Mucosa of rectum (tissue), 2 donors: ENCODE results near the gene ABCA5.

Experiments
- H3K27ac ChIP-seq, 2 donors: one replicate each; pipeline ENCODE4 v1.7.0; 2013; ENCODE audit warnings: inconsistent platforms in 2 of 2, low read depth in 2 of 2, low read length in 2 of 2
- H3K27me3 ChIP-seq, 2 donors: one replicate each; pipeline ENCODE4 v1.7.0; 2013; ENCODE audit warnings: low read length in 2 of 2; ENCODE audit not compliant: control insufficient read depth in 2 of 2, insufficient read depth in 2 of 2
- H3K36me3 ChIP-seq, 2 donors: one replicate each; pipeline ENCODE4 v1.7.0; 2013; ENCODE audit warnings: low read length in 2 of 2; ENCODE audit not compliant: control insufficient read depth in 2 of 2, insufficient read depth in 2 of 2
- H3K4me1 ChIP-seq, 2 donors: one replicate each; pipeline ENCODE4 v1.7.0; 2013; ENCODE audit warnings: low read length in 2 of 2, mild to moderate bottlenecking in 1 of 2; ENCODE audit not compliant: control insufficient read depth in 2 of 2, insufficient read depth in 2 of 2
- H3K4me3 ChIP-seq, 2 donors: one replicate each; pipeline ENCODE4 v1.7.0; 2013; ENCODE audit warnings: low read length in 2 of 2
- H3K9ac ChIP-seq, 2 donors: one replicate each; pipeline ENCODE4 v1.7.0; 2013; ENCODE audit warnings: low read length in 2 of 2, low read depth in 1 of 2, mild to moderate bottlenecking in 1 of 2
- H3K9me3 ChIP-seq, 2 donors: one replicate each; pipeline ENCODE4 v1.7.0; 2013; ENCODE audit warnings: low read length in 2 of 2; ENCODE audit not compliant: control insufficient read depth in 2 of 2
- donor health status: healthy.
- donor health status: Normal muscosa, but diverticular disease.

The ABCA5 gene

DNA sequence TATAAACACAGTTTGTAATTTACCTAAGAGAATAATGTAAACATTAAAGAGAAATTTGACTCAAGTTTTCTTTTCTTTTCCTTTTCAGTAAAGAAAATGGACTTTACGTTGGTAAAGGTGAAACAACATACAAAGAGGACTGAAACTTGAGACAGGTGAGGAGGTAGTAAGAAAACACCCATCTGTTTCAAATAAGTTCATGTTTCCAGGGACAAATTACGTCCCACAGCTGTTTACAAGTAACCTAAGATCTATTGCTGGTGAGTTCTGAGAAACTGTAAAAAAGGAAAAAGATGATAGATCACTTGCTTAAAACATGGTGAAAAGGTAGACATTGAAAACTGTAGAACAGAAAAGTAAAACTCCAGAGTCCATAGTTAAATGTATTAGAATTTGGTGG is 4.8 kb upstream of the ABCA5 start:
- no peaks in the 10 kb centered on the region for H3K9me3 ChIP-seq
- no peak overlapping the region for H3K4me3 ChIP-seq
- no peak overlapping the region for H3K9ac ChIP-seq
- no peaks in the 10 kb centered on the region for H3K36me3 ChIP-seq
- H3K4me1 ChIP-seq = peaks cover 5 to 6% of the 10 kb centered on the region in 2 donors
- H3K27ac ChIP-seq = no peak overlapping the region
- no peaks in the 10 kb centered on the region for H3K27me3 ChIP-seq

DNA sequence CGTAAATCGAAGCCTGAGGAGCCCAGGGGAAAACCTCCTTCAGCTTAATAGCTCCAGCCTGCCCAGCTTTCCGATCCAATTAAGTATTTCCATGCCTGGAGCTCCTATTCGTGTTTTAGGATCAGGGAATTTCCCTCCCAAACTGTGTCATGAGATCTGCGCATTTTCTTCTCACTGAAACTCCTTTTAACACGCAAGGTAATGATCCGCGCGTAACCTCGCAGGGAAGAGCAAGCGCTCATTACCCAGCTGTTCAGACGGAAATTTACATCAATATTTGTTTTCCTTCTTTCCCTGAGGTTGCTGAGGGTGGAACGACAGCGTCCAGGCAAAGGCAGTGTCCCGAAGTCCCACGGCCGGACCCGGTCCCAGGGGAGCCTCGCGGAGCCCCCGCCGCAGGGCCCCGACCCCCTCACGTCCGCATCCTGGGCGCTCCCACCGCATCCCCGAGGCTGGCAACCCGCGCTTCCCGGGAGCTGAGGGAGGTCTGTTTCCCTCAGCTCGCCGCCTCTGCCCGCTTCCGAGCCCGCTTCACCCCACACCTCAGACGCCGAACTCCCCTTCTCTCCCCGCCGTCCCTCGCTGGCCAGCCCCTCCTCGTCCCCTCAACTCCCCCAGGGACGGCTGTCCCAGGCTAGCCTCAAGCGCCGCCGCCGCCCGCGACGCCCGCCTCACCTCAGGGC is 415 bp downstream of the ABCA5 start:
- peak overlapping the region; percentile 76 to 88 for H3K9ac ChIP-seq
- H3K4me1 ChIP-seq = peaks cover 12 to 16% of the 10 kb centered on the region in 2 donors
- H3K36me3 ChIP-seq = peaks cover 0 to 2% of the 10 kb centered on the region in 2 donors
- H3K27me3 ChIP-seq = no peaks in the 10 kb centered on the region
- no peaks in the 10 kb centered on the region for H3K9me3 ChIP-seq
- peak overlapping the region; percentile 93 to 94 for H3K27ac ChIP-seq
- peak overlapping the region; percentile 88 to 89 for H3K4me3 ChIP-seq

DNA sequence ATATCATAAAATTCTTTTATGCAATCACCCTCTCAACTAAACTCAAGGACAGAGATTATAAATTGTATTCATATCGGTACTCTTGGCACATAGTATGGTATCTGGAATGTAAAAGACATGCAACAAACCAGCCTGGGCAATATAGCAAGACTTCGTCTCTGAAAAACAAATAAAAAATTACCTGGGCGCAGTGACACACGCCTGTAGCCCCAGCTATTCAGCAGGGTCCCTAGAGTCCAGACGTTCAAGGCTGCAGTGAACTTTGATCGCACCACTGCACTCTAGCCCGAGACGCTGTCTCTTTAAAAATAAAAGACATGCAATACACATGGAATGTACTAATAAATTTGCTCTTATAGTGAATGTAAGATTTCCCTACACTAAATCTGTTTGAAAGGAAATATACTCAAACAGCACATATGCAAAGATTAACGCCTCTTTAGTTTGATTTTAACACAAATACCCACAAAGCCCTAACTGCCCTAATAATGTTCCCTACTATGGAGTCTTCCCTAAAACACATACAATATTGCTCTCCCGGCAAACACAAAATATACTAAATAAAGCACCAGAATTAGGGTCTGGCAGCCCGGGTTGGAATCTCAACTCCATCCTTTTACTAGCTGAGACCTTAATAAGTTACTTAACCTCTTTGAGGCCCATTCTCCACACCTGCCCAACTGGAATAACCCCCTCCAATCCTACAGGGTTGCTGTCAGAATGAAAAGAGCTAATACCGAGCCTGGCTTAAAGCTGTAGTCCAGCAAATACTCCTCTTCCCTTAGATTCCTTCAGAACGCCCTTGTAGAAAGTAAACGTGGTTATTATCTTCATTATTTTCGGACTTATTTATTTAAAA is 1.2 kb downstream of the ABCA5 start:
- Histone ChIP-seq H3K9ac (peak overlapping the region; percentile 76 to 88), H3K9me3 (no peaks in the 10 kb centered on the region), H3K4me1 (peaks cover 12 to 16% of the 10 kb centered on the region in 2 donors), H3K27me3 (no peaks in the 10 kb centered on the region), H3K36me3 (peaks cover 0 to 2% of the 10 kb centered on the region in 2 donors), H3K4me3 (peak overlapping the region; percentile 88 to 89), H3K27ac (peak overlapping the region; percentile 93 to 94)

DNA sequence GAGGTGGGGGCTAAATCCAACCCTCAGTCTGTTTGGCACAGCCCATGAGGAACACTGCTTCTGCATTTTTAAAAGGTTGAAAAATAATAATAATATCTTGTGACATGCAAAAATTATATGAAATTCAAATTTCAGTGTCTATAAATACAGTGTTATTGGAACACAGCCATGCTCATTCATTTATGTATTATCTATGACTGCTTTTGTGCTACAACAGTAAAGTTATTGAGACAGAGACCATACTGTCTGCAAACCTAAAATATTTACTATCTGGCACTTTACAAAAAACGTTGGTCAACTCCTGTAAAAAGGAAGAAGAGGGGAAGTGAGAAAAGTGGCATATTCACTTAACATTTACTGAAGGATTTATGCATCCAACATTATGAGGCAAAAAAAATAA is 3.1 kb downstream of the ABCA5 start:
- H3K36me3 ChIP-seq = peaks cover 0 to 2% of the 10 kb centered on the region in 2 donors
- H3K27me3 ChIP-seq = no peaks in the 10 kb centered on the region
- H3K27ac ChIP-seq = no peak overlapping the region
- no peak overlapping the region for H3K4me3 ChIP-seq
- no peak overlapping the region for H3K9ac ChIP-seq
- no peaks in the 10 kb centered on the region for H3K9me3 ChIP-seq
- H3K4me1 ChIP-seq = peaks cover 12 to 16% of the 10 kb centered on the region in 2 donors

DNA sequence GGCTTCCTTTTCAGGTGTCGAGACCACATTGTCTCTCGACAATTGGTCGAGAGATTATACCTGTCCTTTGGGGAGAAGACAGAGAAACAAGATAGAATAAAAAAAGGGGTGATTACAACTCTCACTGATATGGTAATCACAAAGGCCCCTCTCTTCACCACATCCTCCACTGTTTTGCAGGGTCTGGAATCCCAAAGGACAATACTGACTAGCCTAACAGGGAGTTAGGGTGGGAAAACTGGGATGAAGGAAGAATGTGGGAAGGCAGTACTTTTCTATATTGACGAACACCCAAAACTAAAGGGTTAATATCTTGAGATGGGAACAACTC is 6.1 kb downstream of the ABCA5 start:
- Histone ChIP-seq H3K4me1 (peaks cover under 1 to 9% of the 10 kb centered on the region in 2 donors), H3K9me3 (no peaks in the 10 kb centered on the region), H3K36me3 (peaks cover 0 to 2% of the 10 kb centered on the region in 2 donors), H3K9ac (no peak overlapping the region), H3K4me3 (no peak overlapping the region), H3K27me3 (no peaks in the 10 kb centered on the region), H3K27ac (no peak overlapping the region)

DNA sequence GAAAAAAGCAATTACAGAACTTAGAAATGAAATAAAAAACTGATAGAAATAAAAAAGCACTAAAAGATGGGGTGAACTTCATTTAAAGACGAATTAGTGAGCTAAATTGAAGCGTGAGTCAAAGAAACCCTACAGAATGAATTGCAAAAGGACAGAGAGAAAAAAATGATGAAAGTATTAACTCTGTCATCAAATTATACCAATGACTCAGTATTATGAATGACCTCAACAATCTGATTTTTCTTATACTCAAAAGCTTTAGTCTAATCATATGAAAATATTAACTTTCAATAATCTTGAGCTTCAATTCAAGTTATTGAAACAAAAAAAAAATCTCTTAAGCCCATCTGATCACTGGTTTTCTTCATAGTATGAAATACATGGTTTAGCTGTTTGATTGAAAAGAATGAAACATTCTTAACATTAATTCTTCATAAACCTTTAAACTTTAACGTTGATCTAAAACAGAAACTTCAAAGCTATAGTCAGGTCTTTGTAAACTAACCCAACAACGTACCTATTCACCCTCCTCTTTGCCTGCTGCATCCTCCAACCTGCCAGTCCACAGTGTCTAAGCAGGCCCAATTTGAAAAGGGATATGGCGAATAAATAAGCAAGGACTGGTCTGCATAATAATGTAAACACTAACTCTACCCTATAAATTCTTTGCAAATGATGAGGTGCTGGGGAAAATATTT is 6.6 kb downstream of the ABCA5 start:
- H3K9me3 ChIP-seq = no peaks in the 10 kb centered on the region
- peaks cover 0 to 7% of the 10 kb centered on the region in 2 donors for H3K4me1 ChIP-seq
- no peak overlapping the region for H3K9ac ChIP-seq
- H3K27ac ChIP-seq = no peak overlapping the region
- H3K4me3 ChIP-seq = no peak overlapping the region
- no peaks in the 10 kb centered on the region for H3K27me3 ChIP-seq
- peaks cover 0 to 2% of the 10 kb centered on the region in 2 donors for H3K36me3 ChIP-seq

DNA sequence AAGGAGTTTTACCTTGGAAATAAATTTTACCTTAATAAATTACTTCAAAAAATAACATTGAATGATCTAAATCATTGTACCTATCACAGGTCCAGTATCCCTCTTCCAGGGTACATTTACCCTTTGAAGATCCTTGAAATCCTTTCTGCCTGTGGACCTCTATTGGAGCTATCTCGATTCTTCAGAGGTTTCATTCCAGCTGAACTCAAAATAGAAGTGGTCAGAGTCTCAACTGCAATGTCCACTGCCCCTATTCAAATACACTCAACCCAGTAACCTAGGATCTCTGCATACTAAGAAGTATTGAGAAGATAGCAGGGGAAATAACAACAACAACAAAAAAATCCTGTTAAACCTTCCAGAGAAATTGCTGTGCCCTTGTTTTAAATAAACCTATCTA is 9.3 kb downstream of the ABCA5 start:
- Histone ChIP-seq H3K27me3 (no peaks in the 10 kb centered on the region), H3K36me3 (peaks cover 0 to 3% of the 10 kb centered on the region in 2 donors), H3K9me3 (no peaks in the 10 kb centered on the region), H3K9ac (no peak overlapping the region), H3K4me1 (no peaks in the 10 kb centered on the region), H3K4me3 (no peak overlapping the region), H3K27ac (no peak overlapping the region)

DNA sequence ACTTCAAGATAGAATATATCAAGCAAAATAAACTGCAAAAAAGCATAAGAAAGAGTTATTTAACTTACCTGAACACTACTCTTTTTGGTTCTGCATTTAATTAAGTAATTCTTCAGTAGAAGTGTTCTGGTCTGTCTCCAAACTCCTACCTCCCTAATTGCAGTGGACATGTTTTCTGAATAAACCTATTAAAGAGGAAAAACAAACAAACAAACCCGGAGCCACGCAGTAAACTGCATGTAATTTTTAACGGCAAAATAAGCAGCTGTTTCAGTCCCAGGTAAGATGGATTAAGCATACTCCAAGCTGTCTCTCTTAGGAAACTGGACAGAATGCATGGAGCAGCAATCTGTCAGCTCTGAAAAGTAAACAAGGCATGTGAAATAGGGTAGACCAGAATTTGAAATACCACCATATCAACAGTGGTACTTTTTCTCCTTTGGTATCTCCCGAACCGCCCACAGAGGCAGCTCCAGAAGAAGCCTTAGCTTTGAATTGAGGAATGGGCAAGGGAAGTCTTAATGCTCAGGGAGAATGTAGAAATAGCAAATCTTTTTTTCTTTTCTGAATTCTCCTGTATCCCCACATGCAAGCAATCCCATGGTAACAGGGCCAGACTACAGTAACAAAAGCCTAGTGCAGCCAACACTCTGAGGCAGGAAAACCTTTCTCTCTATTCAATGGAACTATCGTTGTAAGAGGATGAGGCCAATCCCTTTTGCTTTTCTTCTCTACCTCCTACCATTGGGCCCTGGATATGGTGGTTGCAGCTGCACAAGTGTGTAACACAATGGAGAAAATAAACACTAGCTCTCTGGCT is 12.5 kb downstream of the ABCA5 start:
- no peak overlapping the region for H3K27ac ChIP-seq
- peaks cover 3% of the 10 kb centered on the region in 2 donors for H3K36me3 ChIP-seq
- no peaks in the 10 kb centered on the region for H3K9me3 ChIP-seq
- no peak overlapping the region for H3K9ac ChIP-seq
- no peaks in the 10 kb centered on the region for H3K27me3 ChIP-seq
- no peaks in the 10 kb centered on the region for H3K4me1 ChIP-seq
- no peak overlapping the region for H3K4me3 ChIP-seq

DNA sequence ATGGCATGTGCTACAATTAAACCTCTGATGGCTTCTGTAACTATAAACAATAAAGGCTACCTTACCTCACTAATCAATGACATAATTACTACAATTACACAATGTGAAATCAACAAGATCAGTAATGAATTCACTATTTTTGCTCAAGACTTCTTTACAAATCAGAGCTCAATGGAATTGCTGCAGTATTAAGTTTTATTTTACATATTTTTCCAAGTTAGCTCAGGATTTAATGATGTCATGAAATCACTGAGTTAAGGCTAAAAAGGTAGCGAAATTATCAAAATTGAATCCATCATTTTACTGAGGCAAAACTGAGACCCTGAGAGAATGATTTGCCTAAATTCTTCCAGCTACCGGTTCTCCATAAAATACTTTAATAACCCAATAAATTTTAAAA is 21.8 kb downstream of the ABCA5 start:
- Histone ChIP-seq H3K27me3 (no peaks in the 10 kb centered on the region), H3K9me3 (no peaks in the 10 kb centered on the region), H3K9ac (no peak overlapping the region), H3K4me3 (no peak overlapping the region), H3K36me3 (peaks cover 3 to 11% of the 10 kb centered on the region in 2 donors), H3K4me1 (no peaks in the 10 kb centered on the region), H3K27ac (no peak overlapping the region)
